Neural crest cell (in vitro differentiated cells): ENCODE results near the gene GPN3. TPM values are rescaled to one million over a fixed set of nuclear protein-coding genes. Genes with fewer than 3 reads are reported as not detected.
"Not testable (repeated sequence)": the region's sequence is repeated elsewhere in the genome, so short reads cannot be mapped to it uniquely, and the experiment has no call there.

ENCODE experiments used
- DNase-seq: peaks from one replicate; pipeline ENCODE4 v3.0.0; 2021; ENCODE audit warnings: low read depth, mixed read lengths, low spot score
- H3K27ac Mint-ChIP-seq: one replicate; pipeline ENCODE4 v1.8.0; 2021; ENCODE audit warnings: mild to moderate bottlenecking, mixed read lengths; ENCODE audit not compliant: unreplicated experiment
- H3K27me3 Mint-ChIP-seq: 2 replicates; pipeline ENCODE4 v1.8.0; 2021; ENCODE audit warnings: low read depth, mild to moderate bottlenecking, mixed read lengths
- H3K36me3 Mint-ChIP-seq: 2 replicates; pipeline ENCODE4 v1.8.0; 2021; ENCODE audit warnings: low read depth, mild to moderate bottlenecking, mixed read lengths
- H3K4me1 Mint-ChIP-seq: 2 replicates; pipeline ENCODE4 v1.8.0; 2021; ENCODE audit warnings: mixed read lengths
- H3K4me3 Mint-ChIP-seq: one replicate; pipeline ENCODE4 v1.8.0; 2021; ENCODE audit warnings: mild to moderate bottlenecking, mixed read lengths
- H3K9me3 Mint-ChIP-seq: 2 replicates; pipeline ENCODE4 v1.8.0; 2021; ENCODE audit warnings: mixed read lengths
- total RNA-seq: library from RNA; stranded (reverse); gene quantifications from 2 replicates; pipeline ENCODE4 v1.2.1, GENCODE V29; 2021
- TF ChIP-seq, protein P1 (sequence below): fragments of 200-600 bp; sonication (generic); conservative IDR thresholded peaks from 2 replicates; pipeline ENCODE4 v1.5.0; 2021; ENCODE audit warnings: antibody characterized with exemption, mild to moderate bottlenecking

GPN3 gene
- total RNA-seq, 1 donor from 2014 or later, result 28.1 TPM

DNA sequence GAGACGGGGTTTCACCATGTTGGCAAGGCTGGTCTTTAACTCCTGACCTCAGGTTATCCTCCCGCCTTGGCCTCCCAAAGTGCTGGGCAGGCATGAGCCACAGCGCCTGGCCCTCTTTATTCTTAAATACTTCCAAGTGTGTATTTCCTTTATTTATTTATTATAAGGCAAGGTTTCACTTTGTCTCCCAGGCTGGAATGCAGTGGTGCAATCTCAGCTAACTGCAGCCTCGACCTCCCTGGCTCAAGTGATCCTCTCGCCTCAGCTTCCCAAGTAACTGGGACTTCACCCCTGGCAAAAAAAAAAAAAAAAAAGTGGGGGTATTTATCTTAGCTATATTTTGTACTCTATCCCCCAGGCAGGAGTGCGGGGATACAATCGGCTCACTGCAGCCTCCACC, 7.4 kb upstream of the GPN3 start:
- TF ChIP-seq, protein P1, sequence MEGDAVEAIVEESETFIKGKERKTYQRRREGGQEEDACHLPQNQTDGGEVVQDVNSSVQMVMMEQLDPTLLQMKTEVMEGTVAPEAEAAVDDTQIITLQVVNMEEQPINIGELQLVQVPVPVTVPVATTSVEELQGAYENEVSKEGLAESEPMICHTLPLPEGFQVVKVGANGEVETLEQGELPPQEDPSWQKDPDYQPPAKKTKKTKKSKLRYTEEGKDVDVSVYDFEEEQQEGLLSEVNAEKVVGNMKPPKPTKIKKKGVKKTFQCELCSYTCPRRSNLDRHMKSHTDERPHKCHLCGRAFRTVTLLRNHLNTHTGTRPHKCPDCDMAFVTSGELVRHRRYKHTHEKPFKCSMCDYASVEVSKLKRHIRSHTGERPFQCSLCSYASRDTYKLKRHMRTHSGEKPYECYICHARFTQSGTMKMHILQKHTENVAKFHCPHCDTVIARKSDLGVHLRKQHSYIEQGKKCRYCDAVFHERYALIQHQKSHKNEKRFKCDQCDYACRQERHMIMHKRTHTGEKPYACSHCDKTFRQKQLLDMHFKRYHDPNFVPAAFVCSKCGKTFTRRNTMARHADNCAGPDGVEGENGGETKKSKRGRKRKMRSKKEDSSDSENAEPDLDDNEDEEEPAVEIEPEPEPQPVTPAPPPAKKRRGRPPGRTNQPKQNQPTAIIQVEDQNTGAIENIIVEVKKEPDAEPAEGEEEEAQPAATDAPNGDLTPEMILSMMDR, result no peak
- no peak for DNase-seq
- no peaks in the 10 kb centered on the region for H3K36me3 Mint-ChIP-seq
- H3K27me3 Mint-ChIP-seq, result no peaks in the 10 kb centered on the region
- no peaks in the 10 kb centered on the region for H3K9me3 Mint-ChIP-seq
- H3K4me1 Mint-ChIP-seq, result no peaks in the 10 kb centered on the region
- no peak overlapping the region for H3K27ac Mint-ChIP-seq
- H3K4me3 Mint-ChIP-seq, result no peak overlapping the region

DNA sequence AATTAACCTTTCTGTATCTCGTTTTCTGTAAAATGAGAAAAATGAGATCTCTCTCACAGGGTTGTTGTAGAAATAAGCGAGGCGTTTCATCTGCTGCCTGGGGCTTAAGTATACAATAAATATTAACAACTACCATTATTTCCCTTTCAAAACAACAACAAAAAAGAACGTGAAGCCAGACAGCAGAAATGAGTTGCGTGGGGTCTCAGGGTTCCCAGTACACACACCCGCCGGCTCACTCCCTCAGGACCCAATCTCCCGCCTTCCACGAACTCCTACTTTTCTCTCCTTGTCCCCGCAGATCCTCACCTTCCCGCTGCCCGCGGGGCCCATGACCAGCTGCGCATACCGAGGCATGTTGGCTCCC, 227 bp downstream of the GPN3 start:
- no peaks in the 10 kb centered on the region for H3K9me3 Mint-ChIP-seq
- H3K4me3 Mint-ChIP-seq, result peak overlapping the region; percentile 97
- peaks cover 28% of the 10 kb centered on the region for H3K4me1 Mint-ChIP-seq
- TF ChIP-seq, protein P1, result no peak
- H3K27me3 Mint-ChIP-seq, result no peaks in the 10 kb centered on the region
- peaks cover 6% of the 10 kb centered on the region for H3K36me3 Mint-ChIP-seq
- H3K27ac Mint-ChIP-seq, result peak overlapping the region; percentile 99
- no peak for DNase-seq

DNA sequence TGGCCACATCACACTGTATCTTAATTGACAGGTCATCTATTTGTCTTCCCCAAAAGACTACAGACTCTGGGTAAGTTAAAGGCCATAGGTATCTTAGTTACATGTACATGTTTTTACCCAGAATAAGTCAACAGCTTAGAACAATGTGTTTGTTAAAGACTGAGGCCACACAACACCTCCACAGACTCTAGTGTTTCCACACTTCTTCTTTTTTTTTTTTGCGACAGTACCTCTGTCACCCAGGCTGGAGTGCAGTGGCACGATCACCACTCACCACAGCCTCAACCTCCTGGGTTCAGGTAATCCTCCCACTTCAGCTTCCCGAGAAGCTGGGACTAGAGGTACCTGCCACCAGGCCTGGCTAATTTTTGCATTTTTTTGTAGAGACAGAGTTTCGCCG, 1.3 kb downstream of the GPN3 start:
- Mint-ChIP-seq H3K36me3 (peaks cover 6% of the 10 kb centered on the region), H3K9me3 (no peaks in the 10 kb centered on the region), H3K4me1 (peaks cover 28% of the 10 kb centered on the region), H3K27me3 (no peaks in the 10 kb centered on the region), H3K4me3 (peak overlapping the region; percentile 97), H3K27ac (no peak overlapping the region)
- no peak for DNase-seq
- TF ChIP-seq, protein P1, result no peak

DNA sequence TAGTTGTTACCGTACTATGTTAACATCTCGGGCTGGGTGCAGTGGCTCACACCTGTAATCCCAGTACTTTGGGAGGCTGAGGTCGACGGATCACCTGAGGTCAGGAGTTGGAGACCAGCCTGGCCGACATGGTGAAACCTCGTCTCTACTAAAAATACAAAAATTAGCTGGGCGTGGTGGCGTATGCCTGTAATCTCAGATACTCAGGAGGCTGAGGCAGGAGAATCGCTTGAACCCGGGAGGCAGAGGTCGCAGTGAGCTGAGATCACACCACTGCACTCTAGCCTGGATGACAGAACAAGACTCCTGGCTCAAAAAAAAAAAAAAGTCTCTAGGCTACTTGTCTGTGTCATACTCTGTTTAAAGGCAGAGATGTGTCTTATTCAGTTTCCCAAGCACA, 2.3 kb downstream of the GPN3 start:
- DNase-seq, H3K9me3 Mint-ChIP-seq, H3K27ac Mint-ChIP-seq, H3K36me3 Mint-ChIP-seq, H3K27me3 Mint-ChIP-seq: not testable (repeated sequence)
- Mint-ChIP-seq H3K4me3 (peak overlapping the region; percentile 97), H3K4me1 (peaks cover 28% of the 10 kb centered on the region)

DNA sequence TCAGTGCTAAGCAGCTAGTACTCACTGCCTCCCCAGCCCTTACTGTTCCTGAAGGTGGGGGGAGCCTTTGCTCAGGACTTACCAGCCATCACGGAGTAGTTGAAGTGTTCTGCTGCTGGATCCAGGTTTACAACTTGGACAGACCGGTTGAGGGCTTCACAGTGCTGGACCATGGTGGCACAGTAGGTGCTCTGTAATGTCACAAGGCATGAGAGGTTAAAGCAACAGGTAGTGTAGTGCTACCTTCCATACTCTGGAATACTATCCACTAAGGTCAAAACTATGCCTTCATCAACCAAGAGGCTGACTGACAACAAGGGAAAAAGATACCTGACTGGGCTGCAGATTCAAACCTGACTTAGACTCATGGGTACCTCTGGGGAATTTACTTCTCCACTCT, 3.0 kb downstream of the GPN3 start:
- DNase-seq, result no peak
- peaks cover 6% of the 10 kb centered on the region for H3K36me3 Mint-ChIP-seq
- no peak overlapping the region for H3K27ac Mint-ChIP-seq
- H3K27me3 Mint-ChIP-seq, result no peaks in the 10 kb centered on the region
- H3K4me3 Mint-ChIP-seq, result peak overlapping the region; percentile 2
- TF ChIP-seq, protein P1, result no peak
- no peaks in the 10 kb centered on the region for H3K9me3 Mint-ChIP-seq
- H3K4me1 Mint-ChIP-seq, result peaks cover 25% of the 10 kb centered on the region

DNA sequence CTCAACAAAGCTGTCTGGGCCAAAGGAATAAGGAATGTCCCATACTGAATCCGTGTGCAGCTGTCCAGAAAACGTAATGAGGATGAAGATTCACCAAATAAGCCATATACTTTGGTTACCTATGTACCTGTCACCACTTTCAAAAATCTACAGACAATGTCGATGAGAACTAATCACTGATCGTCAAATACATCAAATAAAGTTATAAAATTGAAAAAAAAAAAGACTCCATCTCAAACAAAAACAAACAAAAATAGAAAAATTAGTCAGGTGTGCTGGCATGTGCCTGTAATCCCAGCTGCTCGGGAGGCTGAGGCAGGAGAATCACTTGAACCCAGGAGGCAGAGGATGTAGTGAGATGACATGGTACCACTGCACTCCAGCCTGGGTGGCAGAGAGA, 6.9 kb downstream of the GPN3 start:
- not testable (repeated sequence) for H3K27me3 Mint-ChIP-seq, H3K4me1 Mint-ChIP-seq, H3K4me3 Mint-ChIP-seq, H3K9me3 Mint-ChIP-seq, H3K27ac Mint-ChIP-seq, DNase-seq
- H3K36me3 Mint-ChIP-seq, result peaks cover 13% of the 10 kb centered on the region

DNA sequence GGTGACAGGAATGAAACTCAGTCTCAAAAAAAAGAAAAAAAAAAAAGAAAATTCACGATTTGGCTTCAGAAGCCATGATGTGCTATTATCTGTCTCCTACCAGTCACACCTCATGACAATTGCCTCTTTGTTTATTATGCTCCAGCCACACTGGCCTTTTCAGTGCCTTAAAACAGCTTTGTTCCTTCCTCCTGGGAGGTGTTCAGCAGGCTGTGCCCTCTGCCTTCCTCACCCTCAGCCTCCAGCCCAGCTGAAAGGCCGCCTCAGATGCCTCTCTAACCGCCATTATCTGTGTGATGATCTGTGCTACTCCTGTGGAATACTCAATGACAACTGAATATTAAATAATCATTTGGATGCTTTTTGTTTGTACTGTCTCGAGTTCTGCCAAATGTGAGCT, 9.3 kb downstream of the GPN3 start:
- no peaks in the 10 kb centered on the region for H3K9me3 Mint-ChIP-seq
- TF ChIP-seq, protein P1, result no peak
- peaks cover 9% of the 10 kb centered on the region for H3K4me1 Mint-ChIP-seq
- H3K27ac Mint-ChIP-seq, result peak overlapping the region; percentile 54
- no peaks in the 10 kb centered on the region for H3K27me3 Mint-ChIP-seq
- H3K36me3 Mint-ChIP-seq, result peaks cover 11% of the 10 kb centered on the region
- DNase-seq, result no peak
- H3K4me3 Mint-ChIP-seq, result no peak overlapping the region
